ENCODE data around the gene PTPRN2. TPM values are rescaled to one million over a fixed set of nuclear protein-coding genes. Genes with fewer than 3 reads are reported as not detected.

PTPRN2 gene
- total and polyA plus RNA-seq, 2 of the 8 experiments (the other 6 are each of a cell fraction or from before 2014, with no cell fraction given): 2.6 to 4.5 TPM

DNA sequence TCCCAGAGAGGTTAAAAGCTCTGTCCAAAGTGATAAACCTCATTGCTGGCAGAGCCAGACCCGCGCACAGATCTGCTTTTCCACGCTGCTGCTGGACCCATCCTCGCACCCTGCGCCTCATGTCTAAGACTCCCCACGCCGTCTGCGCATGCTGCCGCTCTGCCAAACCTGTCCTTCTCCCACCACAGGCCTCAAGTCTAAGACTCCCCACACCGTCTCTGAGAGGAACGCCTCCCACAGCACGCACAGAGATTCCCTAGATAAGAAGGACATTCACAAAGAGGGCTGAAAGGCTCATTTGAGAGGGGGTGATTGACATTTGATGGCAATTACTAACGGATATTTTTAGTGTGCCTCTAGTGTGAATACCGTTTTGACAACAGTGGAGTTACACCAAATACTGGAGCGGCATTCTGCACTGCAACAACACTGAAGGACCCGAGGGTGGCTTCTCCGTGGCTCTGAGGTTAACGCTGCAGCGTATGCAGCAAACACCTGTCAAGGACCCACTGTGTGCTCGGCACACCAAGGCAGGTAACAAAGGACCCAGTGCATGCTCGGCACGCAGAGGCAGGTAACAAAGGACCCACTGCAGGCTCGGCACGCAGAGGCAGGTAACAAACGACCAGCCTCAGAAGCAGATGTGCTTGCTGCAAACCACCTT is 1019.4 kb downstream of the PTPRN2 start (continued):
- TF ChIP-seq NANOG (IDR thresholded peaks at IDR 0.05; ENCODE audit: insufficient read depth, low read depth, low read length, poor library complexity, severe bottlenecking) (no peak), SP1 (IDR thresholded peaks at IDR 0.05; ENCODE audit: low read depth, low read length) (no peak)

Measured in H1 (cell line).